ENCODE results near the gene RAPSN.

Gene RAPSN

GRCh38 chr11:47406896-47407745, 41.8 kb downstream of the RAPSN start:
- no peak for DNase-seq

GRCh38 chr11:47403571-47403970, 45.4 kb downstream of the RAPSN start:
- DNase-seq = no peak

GRCh38 chr11:47403135-47403534, 45.8 kb downstream of the RAPSN start:
- no peak for DNase-seq

DNA sequence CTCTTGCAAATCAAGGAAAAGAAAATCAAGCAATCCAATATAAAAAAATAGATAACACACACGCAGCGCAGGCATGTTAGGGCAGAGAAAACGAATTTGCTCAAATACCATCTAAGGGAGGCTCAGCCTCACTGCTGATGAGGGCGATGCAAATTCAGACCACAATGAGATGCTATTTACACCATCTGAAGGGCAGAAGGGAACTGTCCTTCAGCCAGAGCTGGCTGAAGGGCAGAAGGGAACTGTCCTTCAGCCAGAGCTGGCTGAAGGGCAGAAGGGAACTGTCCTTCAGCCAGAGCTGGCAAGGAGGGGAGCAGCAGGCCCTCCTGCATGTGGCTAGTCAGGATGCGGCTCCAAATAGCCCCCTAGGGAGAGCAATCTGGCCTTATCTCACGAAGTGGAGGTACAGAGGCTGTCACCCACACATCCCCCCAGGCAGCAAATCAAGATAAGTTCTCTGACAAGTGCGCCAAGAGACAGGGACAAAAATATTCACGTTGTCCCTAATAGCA, 48.1 kb downstream of the RAPSN start:
- no peak for DNase-seq

DNA sequence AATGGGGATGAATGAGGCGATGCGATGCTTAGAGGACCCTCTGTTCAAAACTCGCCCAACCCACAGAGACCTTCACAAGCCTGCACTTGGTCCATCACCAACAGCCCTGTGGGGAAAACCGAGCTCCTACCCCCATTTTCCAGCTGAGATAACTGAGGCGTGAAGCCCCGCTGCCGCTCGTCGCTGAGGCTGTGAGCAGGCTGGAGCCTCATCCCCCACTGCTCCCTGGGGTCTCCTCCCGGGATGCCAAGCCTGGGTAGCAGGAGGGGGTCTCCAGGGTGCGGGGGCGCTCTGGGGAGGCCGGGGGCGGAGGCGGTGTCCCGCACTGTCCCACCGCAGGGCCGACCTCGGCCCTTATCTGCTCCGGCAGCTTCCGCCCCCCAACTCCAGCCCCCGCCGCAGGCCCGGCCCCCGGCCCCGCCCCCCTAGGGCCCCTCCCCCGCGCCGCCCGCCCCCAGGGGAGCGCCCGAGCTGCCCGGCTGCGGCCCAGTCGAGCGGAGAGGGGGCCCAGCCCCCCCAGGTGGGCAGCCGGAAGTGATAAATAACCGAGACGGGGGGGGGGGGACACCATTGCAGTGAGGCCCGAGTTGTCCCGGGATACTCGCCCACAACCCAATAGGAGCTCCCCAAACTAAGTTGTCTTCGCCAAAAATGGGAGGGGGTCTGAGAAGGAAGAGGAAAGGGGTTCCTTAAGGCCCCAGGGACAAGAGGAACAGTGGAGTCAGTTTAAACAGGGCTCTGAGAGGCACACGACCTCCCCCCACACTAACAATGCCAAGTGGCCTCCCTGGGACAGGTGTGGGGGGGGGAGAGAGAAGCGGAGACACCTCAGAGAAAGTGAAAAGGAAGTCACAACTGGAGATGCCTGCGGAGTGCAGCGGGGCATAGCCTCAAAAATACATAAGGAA, 48.8 kb downstream of the RAPSN start:
- peak; percentile 52 for DNase-seq

DNA sequence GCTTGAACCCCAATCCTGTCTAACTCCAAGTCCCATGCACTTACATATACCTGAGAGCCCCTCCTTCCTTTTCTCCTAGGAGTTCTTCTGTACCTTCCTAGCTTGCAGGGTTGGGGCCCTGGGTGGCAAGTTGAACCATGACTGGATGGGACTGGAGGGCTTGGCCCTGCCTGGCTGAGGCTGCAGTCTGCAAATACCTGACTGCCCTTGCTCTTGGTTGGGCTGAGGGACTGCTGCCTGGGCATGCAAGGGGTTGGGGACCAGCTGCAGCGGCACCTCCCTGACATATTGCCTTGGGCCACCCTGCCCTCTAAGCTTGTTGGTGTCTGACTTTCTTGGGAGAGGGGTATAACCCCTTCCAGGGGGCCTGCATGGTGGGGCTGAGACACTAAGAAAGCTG, 50.4 kb downstream of the RAPSN start:
- DNase-seq = no peak

GRCh38 chr11:47398011-47398410, 50.9 kb downstream of the RAPSN start:
- no peak for DNase-seq

GRCh38 chr11:47396049-47396320, 53.0 kb downstream of the RAPSN start:
- no peak for DNase-seq

GRCh38 chr11:47395223-47396048, 53.5 kb downstream of the RAPSN start:
- DNase-seq = no peak

GRCh38 chr11:47394322-47395222, 54.4 kb downstream of the RAPSN start:
- DNase-seq = no peak

GRCh38 chr11:47394050-47394321, 55.0 kb downstream of the RAPSN start:
- DNase-seq = no peak

GRCh38 chr11:47393163-47394049, 55.5 kb downstream of the RAPSN start:
- DNase-seq = no peak

- no peak for DNase-seq
Observed at GRCh38 chr11:47392546-47393162, 56.3 kb downstream of the RAPSN start.

DNA sequence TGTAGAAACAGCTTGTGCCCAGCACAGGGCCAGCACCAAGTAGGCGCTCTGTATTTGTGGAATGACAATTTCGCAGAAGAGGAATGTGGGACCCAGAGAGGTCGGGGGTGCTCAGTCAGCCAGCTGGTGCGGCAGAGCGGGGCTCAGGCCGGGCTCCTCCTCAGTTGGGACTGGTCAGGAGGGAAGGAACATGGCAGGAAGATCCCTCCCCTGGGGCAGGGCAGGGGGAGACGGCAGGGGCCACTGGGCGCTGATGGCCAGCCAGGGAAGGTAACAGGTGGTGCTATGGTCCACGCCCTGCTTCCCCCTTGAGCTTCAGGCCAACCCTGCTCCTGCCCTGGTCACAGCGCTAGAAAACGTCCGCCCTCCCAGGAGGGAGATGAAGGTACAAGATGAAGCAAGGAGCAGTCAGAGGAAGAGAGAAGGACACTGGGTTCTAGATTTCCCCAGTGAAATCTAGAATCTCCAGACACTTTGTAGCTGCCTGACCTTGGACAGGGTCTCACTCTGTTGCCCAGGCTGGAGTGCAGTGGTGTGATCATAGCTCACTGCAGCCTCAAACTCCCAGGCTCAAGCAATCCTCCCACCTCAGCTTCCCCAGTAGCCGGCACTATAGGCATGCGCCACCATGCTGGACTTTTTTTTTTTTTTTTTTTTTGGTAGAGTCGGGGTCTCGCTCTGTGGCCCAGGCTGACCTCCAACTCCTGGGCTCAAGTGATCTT, 57.1 kb downstream of the RAPSN start:
- no peak for DNase-seq

DNA sequence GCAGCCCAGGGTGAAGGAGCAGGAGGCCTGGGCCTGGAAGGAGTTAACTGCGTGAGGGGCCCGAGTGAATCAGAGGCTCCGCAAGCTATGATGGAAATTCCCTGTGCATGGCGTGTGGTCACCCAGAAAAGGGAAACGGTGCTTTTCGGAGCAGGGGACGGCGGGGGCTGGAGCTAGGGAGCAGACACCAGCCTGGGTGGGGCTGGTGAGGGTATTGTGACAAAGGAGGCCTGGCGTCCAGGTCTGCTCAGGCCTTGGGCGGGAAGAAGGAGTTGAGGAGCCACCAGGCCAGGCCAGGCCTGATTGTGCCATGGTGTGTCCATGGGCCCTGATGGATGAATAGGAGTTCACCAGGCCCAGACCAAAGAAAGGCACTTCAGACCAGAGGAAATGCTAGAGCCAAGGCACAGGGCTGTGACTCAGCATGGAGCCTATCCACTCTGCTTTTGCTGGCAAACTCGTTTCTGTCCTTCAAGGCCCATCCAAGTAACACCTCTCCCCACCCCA, 57.8 kb downstream of the RAPSN start:
- no peak for DNase-seq

DNA sequence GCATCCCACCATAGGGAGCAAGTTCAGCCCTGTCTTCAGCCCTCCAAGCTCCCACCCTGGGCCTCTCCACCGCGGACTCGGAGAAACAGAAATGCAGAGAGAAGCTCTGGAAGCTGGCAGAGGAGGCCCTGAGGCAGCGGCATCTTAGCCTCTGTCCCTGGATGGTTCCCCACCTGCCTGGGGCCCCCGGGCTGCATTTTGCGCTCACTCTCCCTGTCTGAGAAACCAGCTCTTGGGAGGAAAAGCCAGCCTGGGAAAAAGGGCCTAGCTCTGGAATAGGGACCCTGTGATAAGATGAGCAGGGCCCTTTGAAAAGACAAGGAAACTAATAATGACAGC, 58.5 kb downstream of the RAPSN start:
- DNase-seq = no peak

- no peak for DNase-seq
Observed at GRCh38 chr11:47389577-47390421, 59.1 kb downstream of the RAPSN start.

- DNase-seq = no peak
Observed at GRCh38 chr11:47388697-47389576, 60.0 kb downstream of the RAPSN start.
